Suppressor macrophage (primary cell): Measurements from ENCODE around the gene SMIM41.
A peak's percentile ranks its signal among the peaks of the same experiment; 100 is the strongest.

ENCODE experiments used
- DNase-seq, 4 experiments: peaks; one replicate each; pipeline ENCODE4 v3.0.0-alpha.2; 2020 to 2022

SMIM41 gene

GRCh38 chr12:52050758-52051541 lies 28.6 kb upstream of the SMIM41 start, which contains the start of gene NR4A1:
Gene NR4A1, plus strand, starts transcription at chr12:52051442. Its CDS starts 2,887 bp downstream, at chr12:52054329.
- DNase-seq: peak; percentile 95 to 98 (median 96)

GRCh38 chr12:52052468-52053186 lies 26.9 kb upstream of the SMIM41 start:
- DNase-seq: peak in 1 of 4 experiments; percentile 16

GRCh38 chr12:52053536-52054209 lies 25.8 kb upstream of the SMIM41 start:
- DNase-seq: no peak

GRCh38 chr12:52054231-52054832 lies 25.2 kb upstream of the SMIM41 start:
- no peak for DNase-seq

GRCh38 chr12:52054833-52055730 lies 24.4 kb upstream of the SMIM41 start:
- no peak for DNase-seq

- DNase-seq: no peak
Measured at GRCh38 chr12:52055731-52056711, 23.5 kb upstream of the SMIM41 start.

GRCh38 chr12:52056801-52057637 lies 22.5 kb upstream of the SMIM41 start:
- no peak for DNase-seq

GRCh38 chr12:52057638-52058576 lies 21.6 kb upstream of the SMIM41 start:
- no peak for DNase-seq

GRCh38 chr12:52058631-52059361 lies 20.7 kb upstream of the SMIM41 start:
- DNase-seq: no peak

GRCh38 chr12:52059582-52060497 lies 19.7 kb upstream of the SMIM41 start:
- DNase-seq: peak in 1 of 4 experiments; percentile 21

GRCh38 chr12:52060498-52061177 lies 18.9 kb upstream of the SMIM41 start:
- DNase-seq: no peak

GRCh38 chr12:52061470-52062166 lies 17.9 kb upstream of the SMIM41 start:
- no peak for DNase-seq

GRCh38 chr12:52062167-52063081 lies 17.1 kb upstream of the SMIM41 start:
- no peak for DNase-seq
